Fibroblast of lung (primary cell): ENCODE data around the gene SLIT3. TPM values are rescaled to one million over a fixed set of nuclear protein-coding genes. Genes with fewer than 3 reads are reported as not detected.

Source experiments
- DNase-seq, 2 donors: peaks; one replicate each; pipeline versions ENCODE4 v3.0.0 to v3.0.0-alpha.2; 2010; ENCODE audit warnings: low read depth in 2 of 2
- H2AFZ ChIP-seq: 2 replicates; pipeline ENCODE4 v1.5.1; 2012; ENCODE audit warnings: low read length, control low read depth, inconsistent platforms
- H3K27ac ChIP-seq: 2 replicates; pipeline ENCODE4 v1.5.1; 2011; ENCODE audit warnings: low read length, control low read depth; ENCODE audit not compliant: insufficient read depth
- H3K27me3 ChIP-seq: 2 replicates; pipeline ENCODE4 v1.5.1; 2011; ENCODE audit warnings: mild to moderate bottlenecking, low read length; ENCODE audit not compliant: control insufficient read depth, insufficient read depth
- H3K36me3 ChIP-seq: 2 replicates; pipeline ENCODE4 v1.5.1; 2011; ENCODE audit warnings: low read length; ENCODE audit not compliant: control insufficient read depth, insufficient read depth
- H3K4me1 ChIP-seq: 2 replicates; pipeline ENCODE4 v1.5.1; 2011; ENCODE audit warnings: low read length; ENCODE audit not compliant: control insufficient read depth, insufficient read depth; ENCODE audit errors: extremely low read depth
- H3K4me2 ChIP-seq: 2 replicates; pipeline ENCODE4 v1.5.1; 2011; ENCODE audit warnings: low read length, control low read depth; ENCODE audit not compliant: insufficient read depth; ENCODE audit errors: extremely low read depth
- H3K4me3 ChIP-seq, 4 experiments: fragments of 200-600 bp in 1 of 4; sonication (generic) in 1 of 4; replicated peaks in 1 of 4; 2 replicates each; pipeline ENCODE4 v1.5.1; 2011 to 2016; ENCODE audit warnings: low read length in 4 of 4, low read depth in 3 of 4, mild to moderate bottlenecking in 3 of 4, control low read depth in 2 of 4, inconsistent platforms in 1 of 4, mixed read lengths in 1 of 4; ENCODE audit not compliant: insufficient read depth in 1 of 4; ENCODE audit errors: control extremely low read depth in 1 of 4
- H3K79me2 ChIP-seq: 2 replicates; pipeline ENCODE4 v1.5.1; 2012; ENCODE audit warnings: mild to moderate bottlenecking, low read length, inconsistent platforms; ENCODE audit not compliant: control insufficient read depth, insufficient read depth
- H3K9ac ChIP-seq: 2 replicates; pipeline ENCODE4 v1.5.1; 2011; ENCODE audit warnings: mild to moderate bottlenecking, low read length, control low read depth; ENCODE audit not compliant: insufficient read depth
- H3K9me3 ChIP-seq: 2 replicates; pipeline ENCODE4 v1.5.1; 2012; ENCODE audit warnings: low read depth, low read length; ENCODE audit not compliant: control insufficient read depth, insufficient read depth
- H4K20me1 ChIP-seq: 2 replicates; pipeline ENCODE4 v1.5.1; 2011; ENCODE audit warnings: low read length; ENCODE audit not compliant: control insufficient read depth, insufficient read depth; ENCODE audit errors: extremely low read depth
- EZH2 ChIP-seq: IDR thresholded peaks from 2 replicates; pipeline ENCODE4 v1.5.1; 2012; ENCODE audit warnings: low read length, control low read depth, mild to moderate bottlenecking; ENCODE audit errors: missing control alignments
- polyA plus RNA-seq, 2 donors: library from polyadenylated mRNA; depleted of rRNA in 1 of 2; stranded (reverse) in 1 of 2; unstranded in 1 of 2; fragments of >200 nt; gene quantifications; 2 replicates each; pipeline ENCODE4 v1.2.1, GENCODE V29; 2011 to 2012; ENCODE audit warnings: missing spikeins in 1 of 2
- total RNA-seq: library from RNA; depleted of rRNA; stranded (reverse); fragments of >200 nt; gene quantifications from 2 replicates; pipeline ENCODE4 v1.2.1, GENCODE V29; 2014
- TF ChIP-seq, protein P1 (sequence below), 2 donors: IDR thresholded peaks in 1 of 2; conservative IDR thresholded peaks in 1 of 2; 1 replicate in 1 of 2; 2 replicates in 1 of 2; pipeline ENCODE4 v1.5.1; 2011 to 2012; ENCODE audit warnings: low read length in 2 of 2, control low read depth in 1 of 2, inconsistent platforms in 1 of 2, low read depth in 1 of 2, mild to moderate bottlenecking in 1 of 2

The SLIT3 gene
- total and polyA plus RNA-seq, 2 donors (not counting 1 experiment from before 2014, with no cell fraction given) = 1.6 to 4.6 TPM

DNA sequence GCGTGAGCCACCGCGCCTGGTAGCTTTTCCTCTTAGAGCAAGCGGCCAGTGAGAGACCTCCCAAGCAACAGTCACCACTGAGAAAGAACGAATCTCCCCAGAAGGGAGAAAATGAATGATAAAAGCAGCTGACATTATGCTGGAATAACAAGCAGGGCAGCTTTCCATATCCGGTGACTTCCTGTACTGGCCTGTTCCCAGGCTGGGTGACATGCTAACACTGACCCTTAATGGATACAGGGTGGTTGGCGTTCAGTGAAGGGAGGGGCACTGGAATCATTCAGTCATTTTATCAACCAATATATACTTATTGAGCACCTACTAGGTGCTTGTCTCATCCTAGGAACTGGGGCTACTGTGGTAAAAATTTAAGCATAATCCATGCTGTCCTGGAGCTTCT is 364.4 kb downstream of the SLIT3 start:
- H3K36me3 ChIP-seq = no peaks in the 10 kb centered on the region
- no peaks in the 10 kb centered on the region for H3K4me1 ChIP-seq
- no peaks in the 10 kb centered on the region for H3K9me3 ChIP-seq
- H3K9ac ChIP-seq = no peak overlapping the region
- DNase-seq = no peak
- H3K4me3 ChIP-seq = no peak overlapping the region
- H3K79me2 ChIP-seq = no peaks in the 10 kb centered on the region
- H4K20me1 ChIP-seq = no peaks in the 10 kb centered on the region
- no peak overlapping the region for H3K4me2 ChIP-seq
- H2AFZ ChIP-seq = no peak overlapping the region
- H3K27ac ChIP-seq = no peak overlapping the region
- H3K27me3 ChIP-seq = no peaks in the 10 kb centered on the region
- TF ChIP-seq EZH2 = no peak
- TF ChIP-seq, protein P1, sequence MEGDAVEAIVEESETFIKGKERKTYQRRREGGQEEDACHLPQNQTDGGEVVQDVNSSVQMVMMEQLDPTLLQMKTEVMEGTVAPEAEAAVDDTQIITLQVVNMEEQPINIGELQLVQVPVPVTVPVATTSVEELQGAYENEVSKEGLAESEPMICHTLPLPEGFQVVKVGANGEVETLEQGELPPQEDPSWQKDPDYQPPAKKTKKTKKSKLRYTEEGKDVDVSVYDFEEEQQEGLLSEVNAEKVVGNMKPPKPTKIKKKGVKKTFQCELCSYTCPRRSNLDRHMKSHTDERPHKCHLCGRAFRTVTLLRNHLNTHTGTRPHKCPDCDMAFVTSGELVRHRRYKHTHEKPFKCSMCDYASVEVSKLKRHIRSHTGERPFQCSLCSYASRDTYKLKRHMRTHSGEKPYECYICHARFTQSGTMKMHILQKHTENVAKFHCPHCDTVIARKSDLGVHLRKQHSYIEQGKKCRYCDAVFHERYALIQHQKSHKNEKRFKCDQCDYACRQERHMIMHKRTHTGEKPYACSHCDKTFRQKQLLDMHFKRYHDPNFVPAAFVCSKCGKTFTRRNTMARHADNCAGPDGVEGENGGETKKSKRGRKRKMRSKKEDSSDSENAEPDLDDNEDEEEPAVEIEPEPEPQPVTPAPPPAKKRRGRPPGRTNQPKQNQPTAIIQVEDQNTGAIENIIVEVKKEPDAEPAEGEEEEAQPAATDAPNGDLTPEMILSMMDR (conservative IDR thresholded peaks at IDR 0.05 in 1 of 2, IDR thresholded peaks at IDR 0.05 in 1 of 2; ENCODE audit: low read depth in 1 of 2, low read length in 2 of 2) = no peak

DNA sequence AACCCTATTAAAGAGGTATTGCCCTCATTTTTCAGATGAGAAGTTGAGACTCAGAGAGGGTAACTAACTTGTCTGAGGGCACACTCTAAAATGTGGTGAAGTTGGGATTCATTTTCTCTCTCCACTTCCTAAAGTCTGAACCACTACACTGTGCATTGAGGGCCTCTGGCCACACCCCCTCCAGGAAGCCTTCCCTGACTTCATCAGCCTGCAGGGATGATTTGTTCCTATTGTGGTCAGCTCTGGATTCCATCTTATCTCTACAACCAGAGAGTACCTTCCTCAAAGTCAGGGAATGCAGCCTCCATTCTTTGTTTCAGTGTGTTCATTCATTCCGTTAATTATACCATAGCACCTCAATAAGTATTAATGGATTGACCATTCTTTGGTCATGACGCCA is 365.8 kb downstream of the SLIT3 start:
- Histone ChIP-seq H3K4me1 (no peaks in the 10 kb centered on the region), H3K9ac (no peak overlapping the region), H3K4me2 (no peak overlapping the region), H2AFZ (no peak overlapping the region), H3K9me3 (no peaks in the 10 kb centered on the region), H3K27me3 (no peaks in the 10 kb centered on the region), H3K36me3 (no peaks in the 10 kb centered on the region), H3K79me2 (no peaks in the 10 kb centered on the region), H3K27ac (no peak overlapping the region), H3K4me3 (no peak overlapping the region), H4K20me1 (no peaks in the 10 kb centered on the region)
- peak in 1 of 2 donors; percentile 41 for DNase-seq
- TF ChIP-seq, protein P1 (conservative IDR thresholded peaks at IDR 0.05 in 1 of 2, IDR thresholded peaks at IDR 0.05 in 1 of 2; ENCODE audit: low read depth in 1 of 2, low read length in 2 of 2) = no peak
- no peak for TF ChIP-seq EZH2

DNA sequence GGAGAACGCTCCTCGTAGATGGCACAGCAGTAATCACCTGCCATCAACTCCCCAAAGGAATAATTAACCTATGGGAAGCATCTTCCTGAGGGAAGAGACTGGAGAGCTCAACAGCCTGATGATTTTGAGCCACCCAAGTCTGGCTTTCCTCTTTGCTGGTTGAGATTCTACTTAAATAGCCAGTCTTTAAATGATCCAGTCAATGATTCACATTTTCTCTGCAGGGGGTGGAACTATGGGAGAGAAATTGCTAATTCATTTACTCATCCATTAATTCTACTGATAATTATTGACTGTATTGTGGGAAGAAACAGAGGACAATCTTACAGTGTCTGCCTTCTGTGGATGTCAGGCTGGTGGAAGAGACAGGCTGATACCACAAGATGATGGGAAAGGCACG is 366.8 kb downstream of the SLIT3 start:
- TF ChIP-seq, protein P1 (conservative IDR thresholded peaks at IDR 0.05 in 1 of 2, IDR thresholded peaks at IDR 0.05 in 1 of 2; ENCODE audit: low read depth in 1 of 2, low read length in 2 of 2) = no peak
- TF ChIP-seq EZH2 = no peak

More for the DNA sequence above, 366.8 kb downstream of the SLIT3 start:
- H3K4me1 ChIP-seq = no peaks in the 10 kb centered on the region
- no peak overlapping the region for H2AFZ ChIP-seq
- H3K27ac ChIP-seq = no peak overlapping the region
- H3K36me3 ChIP-seq = no peaks in the 10 kb centered on the region
- H3K9ac ChIP-seq = no peak overlapping the region
- no peak overlapping the region for H3K4me2 ChIP-seq
- H3K9me3 ChIP-seq = no peaks in the 10 kb centered on the region
- H3K79me2 ChIP-seq = no peaks in the 10 kb centered on the region
- no peak overlapping the region for H3K4me3 ChIP-seq
- no peaks in the 10 kb centered on the region for H4K20me1 ChIP-seq
- H3K27me3 ChIP-seq = no peaks in the 10 kb centered on the region
- DNase-seq = no peak
